Activated CD8-positive, alpha-beta memory T cell treated with anti-CD3 and anti-CD28 coated beads, Interleukin-2, amount 50 U/mL, for 1 hour (primary cell): ENCODE results near the gene NANS.
"Not testable (repeated sequence)": the region's sequence is repeated elsewhere in the genome, so short reads cannot be mapped to it uniquely, and the experiment has no call there.

Source experiments
- DNase-seq: peaks from one replicate; pipeline ENCODE4 v3.0.0-alpha.2; 2020; ENCODE audit errors: extremely low read depth

The NANS gene

DNA sequence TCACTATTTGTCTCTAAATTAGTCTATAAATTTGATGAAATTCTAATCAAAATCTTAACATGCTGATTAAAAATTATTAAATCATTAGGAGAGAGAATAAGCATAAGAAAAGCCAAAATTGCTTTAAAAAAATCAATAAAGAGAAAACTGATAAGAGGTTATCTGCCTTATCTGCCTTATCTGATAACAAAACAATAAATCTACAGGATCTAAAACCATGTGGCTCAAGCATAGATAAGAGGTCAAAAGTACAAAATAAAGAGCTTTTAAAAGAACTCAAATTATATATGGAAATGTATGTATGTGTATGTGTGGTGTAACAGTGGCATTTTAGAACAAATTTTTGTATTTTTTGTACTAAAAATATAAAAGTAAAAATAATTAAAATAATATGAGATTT lies 43.9 kb downstream of the NANS start:
- DNase-seq = no peak

DNA sequence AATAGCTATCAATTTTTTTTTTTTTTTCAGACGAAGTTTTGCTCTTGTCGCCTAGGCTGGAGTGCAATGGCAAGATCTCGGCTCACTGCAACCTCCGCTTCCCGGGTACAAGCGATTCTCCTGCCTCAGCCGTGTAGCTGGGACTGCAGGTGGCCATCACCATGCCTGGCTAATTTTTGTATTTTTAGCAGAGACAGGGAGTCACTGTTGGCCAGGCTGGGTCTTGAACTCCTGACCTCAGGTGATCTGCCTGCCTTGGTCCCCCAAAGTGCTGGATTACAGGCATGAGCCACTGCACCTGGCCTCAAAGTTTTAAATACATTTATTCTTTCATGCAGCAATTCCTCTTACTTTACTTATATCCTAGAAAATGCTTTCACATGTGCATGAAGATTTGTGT lies 44.9 kb downstream of the NANS start:
- DNase-seq = no peak

DNA sequence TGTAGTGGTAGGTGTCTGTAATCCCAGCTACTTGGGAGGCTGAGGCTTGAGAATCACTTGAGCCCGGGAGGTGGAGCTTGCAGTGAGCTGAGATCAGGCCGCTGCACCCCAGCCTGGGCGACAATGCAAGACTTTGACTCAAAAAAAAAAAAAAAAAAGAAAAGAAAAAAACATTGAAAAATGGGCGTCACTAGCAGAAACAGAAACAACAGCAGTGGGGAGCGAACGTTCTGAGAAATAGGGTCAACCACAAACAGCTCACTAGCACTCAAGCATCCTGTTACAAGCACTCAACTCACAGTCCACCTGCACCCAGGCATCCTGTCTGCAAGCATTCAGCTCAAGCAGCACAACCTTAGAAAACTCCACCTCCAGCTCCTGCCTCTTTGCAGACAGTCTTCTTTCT lies 45.3 kb downstream of the NANS start:
- peak; percentile 76 for DNase-seq

DNA sequence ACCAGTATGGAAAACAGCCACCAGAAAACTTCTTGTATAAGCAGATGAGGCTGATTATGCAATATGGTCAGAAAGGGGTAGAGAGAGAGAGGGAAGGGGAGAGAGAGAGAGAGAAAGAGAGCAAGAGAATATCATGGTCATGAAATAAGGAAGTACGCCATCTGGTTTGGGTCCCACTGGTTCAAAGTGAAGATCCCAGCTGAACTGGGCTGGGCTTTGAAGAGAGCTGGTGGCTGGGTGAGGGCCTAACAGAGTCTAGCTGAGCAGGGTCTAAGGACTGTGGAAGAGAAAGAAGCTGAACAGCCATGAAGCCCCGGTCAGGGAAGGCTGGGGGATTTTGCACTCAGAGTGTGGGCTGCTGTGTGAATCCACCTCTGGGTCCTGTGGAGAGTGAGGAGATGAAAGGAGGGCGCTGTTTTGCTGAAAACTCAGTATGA lies 47.9 kb downstream of the NANS start:
- DNase-seq = no peak

DNA sequence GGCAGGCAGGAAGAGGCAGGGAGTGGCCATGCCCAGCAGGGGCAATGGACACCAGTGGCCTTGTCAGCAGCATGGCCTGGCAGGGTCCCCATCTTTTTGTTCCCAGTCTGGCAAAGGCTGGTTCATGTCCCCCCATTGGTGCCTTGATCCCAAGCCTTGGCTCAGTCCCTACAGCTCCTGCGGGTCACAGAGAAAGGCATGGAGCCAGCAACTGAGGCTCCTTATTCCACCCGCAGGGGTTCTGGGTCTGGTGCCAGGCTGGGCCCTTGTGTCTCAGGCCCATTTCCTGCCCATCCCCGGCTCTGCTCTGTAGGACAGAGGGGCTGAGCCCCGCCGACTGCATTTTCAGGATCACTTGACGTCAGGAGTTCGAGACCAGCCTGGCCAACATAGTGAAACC lies 48.5 kb downstream of the NANS start:
- no peak for DNase-seq

DNA sequence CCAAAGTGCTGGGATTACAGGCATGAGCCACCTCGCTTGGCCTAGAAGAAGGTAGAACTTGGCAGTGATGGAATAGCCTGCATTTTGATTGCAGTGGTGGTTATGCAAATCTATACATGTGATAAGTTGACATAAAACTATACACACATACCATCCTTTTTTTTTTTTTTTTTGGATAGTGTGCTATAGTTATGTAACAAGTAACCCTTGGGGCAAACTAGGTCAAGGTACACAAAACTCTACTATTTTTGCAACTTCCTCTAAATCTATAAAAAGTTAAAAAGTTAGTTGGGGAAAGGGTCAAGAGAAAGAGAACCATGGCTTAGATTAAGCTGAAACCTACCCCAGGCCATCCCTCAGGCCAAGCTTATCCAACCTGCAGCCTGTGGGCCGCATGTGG lies 51.4 kb downstream of the NANS start:
- DNase-seq = no peak

DNA sequence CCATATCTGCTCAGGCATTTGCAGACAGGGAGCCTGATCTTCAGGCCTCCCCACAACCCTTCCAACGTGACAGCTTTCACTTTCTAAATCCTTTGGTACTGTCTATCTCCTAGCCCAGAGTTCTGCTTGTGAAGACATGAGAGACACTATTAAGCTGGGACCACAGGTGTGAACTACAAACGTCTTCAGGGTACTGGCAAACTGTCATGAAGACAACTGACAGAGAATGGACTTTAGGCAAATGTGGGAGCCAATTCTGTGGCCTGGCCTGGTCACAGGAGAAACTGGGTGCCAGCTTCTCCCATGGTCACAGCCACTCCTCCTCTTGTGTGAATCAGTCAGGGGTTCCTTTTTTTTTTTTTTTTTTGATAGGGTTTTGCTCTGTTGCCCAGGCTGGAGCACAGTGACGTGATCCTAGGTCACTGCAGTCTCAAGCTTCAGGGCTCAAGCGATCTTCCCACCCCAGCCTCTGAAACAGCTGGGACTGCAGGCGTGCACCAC lies 52.0 kb downstream of the NANS start:
- DNase-seq = no peak

DNA sequence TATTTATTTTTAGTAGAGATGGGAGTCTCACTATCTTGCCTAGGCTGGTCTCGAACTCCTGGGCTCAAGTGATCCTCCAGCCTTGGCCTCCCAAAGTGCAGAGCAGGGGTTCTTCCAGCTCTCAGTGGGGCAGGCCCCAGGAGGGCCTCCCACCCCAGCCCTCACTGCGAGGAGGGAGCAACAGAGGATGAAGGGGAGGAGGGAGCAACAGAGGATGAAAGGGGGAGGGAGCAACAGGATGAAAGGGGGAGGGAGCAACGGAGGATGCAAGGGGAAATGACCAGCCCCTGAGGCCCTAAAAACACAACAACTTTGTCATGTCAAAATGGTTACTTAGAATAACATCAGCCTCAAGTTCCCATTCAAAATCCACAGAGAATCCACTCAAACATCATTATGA lies 52.5 kb downstream of the NANS start:
- no peak for DNase-seq

DNA sequence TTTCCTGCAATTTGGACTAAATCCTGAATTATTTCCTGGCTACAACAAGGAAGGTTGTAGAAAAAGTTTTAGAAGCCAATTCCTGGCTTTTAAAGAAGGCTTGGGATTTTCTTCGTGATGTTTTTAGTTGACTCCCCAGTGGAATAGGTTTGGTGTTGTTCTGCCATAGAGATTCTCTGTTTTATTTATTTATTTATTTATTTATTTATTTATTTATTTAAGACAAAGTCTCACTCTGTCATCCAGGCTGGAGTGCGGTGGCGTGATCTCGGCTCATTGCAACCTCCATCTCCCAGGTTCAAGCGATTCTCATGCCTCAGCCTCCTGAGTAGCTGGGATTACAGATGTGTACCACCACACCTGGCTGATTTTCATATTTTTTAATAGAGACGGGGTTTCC lies 60.6 kb downstream of the NANS start:
- DNase-seq = not testable (repeated sequence)

DNA sequence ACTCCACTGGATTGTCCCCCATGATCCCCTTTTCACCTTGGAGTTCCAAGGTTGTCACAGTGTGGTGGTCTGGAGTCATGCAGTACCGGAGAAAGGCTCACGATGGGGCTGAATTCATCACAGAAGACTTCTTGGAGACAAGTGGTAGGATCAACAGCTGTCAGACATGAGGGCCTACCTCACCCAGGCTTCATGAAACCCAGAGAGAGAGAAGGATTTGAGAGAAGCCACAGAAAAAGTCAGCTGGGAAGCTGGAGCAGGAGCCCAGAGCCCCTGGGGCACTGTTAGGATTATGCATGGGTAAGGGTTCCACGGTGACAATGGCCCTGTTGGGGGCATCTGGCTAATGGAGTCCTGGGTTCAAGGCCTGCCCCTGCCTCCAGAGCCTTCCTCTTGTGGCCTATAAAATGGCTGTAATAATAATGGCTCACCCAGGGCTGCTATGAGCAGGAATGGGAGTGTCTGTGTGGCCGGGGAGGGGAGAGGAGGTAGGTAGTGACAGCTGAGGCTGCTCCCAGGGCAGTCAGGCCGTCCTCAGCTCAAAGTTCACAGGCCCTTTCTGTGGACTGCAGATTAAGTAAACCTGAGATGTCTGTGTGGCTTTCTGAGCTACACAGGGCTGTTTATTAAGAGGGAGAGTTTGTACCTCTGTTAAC lies 61.6 kb downstream of the NANS start:
- peak; percentile 25 for DNase-seq

DNA sequence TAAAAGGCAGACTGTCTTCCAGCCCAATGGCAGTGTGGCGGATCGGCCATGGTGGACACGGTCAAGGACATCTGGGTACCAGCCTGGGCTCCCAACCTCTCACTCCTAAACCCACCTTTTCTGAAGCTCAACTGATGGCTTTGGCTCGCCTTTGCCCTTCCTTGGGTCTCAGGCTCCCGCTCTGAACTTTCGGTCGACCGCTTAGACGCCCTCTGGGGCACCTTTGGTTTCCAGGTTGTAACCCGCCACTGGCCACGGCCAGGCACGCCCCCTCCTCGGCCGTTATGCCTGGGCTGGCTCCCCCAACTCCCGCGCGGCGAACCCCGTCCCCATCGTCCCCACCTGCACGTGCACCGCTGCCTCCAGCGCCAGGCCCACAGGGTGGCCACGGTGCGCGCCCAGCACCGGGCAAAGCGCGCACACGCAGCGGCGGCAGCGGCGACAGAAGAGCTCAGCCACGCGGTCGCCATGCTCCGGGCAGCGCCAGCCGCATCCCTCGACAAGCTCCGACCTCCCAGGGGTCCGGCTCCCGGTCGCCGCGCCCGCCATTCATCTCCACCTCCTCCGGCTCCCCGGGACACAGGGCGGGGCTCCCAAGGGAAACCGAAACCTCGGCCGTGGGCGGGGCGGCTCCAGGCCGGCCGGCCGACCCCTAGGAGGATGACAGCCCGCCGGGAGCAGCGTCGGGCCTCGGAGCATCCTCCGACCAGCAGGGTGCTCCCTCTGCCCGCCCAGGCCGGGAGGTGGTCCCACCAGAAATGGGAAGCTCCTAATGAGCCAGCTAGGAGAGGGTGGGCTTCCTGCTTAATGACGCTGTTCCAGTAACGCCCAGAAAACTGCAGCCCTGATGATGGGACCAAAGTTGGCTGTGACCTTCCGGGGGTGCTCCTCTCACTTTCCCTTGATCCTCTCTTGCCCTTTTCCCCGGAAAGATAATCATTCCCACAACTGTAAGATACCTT lies 62.4 kb downstream of the NANS start, which contains the start of gene TRIM14:
Gene TRIM14 (minus strand): TSS at position 583 of the 962 bp plus-strand sequence. CDS start 34 bp downstream, at position 549.
- no peak for DNase-seq

DNA sequence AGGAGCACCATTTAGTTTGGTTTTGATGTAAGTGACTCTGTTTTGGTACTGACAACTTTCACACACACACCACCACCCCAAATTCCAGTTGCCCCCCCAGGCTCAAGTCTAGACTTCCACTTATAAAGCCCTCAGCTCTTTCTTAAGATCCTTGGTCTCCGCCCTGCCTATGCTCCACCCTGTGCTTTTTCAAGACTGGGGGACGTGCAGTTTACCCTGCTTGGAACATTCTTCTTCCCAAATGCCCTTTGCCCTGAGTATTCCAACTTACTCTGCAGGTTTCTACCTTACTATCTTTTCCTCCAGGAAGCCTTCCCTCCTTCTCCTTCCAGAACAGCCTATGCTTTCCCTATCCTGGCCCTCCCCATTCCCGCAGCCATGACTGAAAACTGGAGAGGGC lies 63.9 kb downstream of the NANS start:
- no peak for DNase-seq

DNA sequence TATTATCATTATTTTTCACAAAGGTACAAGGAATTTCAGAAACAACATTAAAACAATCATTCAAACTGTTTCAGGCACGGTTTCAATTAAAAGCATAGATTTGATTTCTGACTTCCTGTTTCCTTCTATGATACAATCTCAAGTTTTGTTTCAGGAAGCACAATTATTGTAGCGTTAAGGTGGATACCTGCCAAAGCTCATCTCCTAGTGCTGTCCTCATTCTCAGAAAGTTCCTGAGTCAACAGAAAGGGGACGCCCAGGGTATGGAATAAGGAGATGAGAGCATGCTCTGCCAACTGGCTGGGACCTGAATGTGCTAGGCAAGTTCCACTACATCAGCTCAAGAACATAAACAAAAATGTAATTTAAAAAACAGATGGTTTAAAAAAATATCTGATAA lies 64.5 kb downstream of the NANS start:
- DNase-seq = no peak

DNA sequence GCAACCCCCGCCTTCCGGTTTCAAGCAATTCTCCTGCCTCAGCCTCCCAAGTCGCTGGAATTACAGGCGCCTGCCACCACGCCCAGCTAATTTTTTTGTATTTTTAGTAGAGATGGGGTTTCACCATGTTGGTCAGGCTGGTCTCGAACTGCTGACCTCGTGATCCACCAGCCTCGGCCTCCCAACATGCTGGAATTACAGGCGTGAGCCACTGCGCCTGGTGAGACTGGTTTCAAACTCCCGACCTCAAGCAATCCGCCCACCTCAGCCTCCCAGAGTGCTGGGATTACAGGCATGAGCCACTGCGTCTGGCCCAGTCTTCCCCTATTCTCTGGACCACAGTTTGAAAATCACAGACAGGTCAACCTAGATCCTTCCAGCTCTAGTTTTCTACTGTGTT lies 67.6 kb downstream of the NANS start:
- DNase-seq = not testable (repeated sequence)

DNA sequence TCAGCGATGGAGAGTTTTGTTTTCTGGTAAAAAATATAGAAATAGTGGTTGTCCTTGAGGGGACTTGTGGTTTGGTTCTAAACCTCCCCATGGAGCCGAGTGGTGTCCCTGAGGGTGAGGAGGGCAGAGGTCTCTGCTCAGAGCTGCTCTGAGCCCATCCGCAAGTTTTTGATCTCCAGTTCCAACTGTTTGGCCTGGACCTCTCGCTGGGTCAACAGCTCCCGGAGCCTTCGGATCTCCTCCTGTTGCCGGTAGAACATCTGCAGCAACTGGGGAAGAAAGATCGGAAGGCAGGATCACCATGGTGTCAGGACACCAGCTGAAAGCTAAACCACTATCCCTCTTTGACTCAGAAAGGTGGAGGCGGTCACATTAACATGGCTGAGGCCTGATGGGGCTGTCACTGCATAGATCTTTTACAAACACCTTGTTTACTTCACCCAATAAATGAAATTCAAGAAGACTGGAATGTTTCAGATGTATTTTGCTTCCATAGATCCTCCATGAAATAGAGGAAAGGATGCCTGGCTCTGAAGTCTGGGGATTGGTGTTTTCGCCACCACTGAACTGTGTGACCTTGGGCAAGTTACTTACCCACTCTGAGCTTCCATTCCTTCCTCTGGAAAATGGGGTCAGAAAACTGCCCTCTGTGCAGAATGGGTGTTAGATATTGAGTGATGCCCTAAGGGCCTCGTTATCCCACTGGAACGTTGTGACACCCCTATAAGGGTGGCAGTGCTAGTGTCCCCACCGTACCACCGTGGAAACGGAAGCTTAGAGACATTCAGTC lies 68.3 kb downstream of the NANS start:
- DNase-seq = no peak

DNA sequence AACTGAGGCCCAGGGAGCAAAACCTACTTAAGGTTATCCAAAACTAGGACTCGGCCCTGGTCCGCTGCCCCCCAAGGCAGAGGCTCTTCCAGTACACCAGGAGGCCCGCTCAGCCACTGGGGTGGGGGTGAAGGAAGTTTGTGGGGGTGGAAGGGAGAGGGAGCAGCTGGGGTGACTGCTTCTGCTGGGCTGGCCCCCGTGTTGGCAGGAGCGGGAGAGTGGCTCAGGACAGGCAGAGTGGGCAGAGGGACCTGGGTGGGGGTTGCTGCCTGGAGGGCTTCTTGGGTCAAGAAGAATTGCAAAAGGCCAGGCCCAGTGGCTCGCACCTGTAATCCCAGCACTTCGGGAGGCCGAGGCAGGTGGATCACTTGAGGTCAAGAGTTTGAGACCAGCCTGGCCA lies 70.7 kb downstream of the NANS start:
- no peak for DNase-seq

DNA sequence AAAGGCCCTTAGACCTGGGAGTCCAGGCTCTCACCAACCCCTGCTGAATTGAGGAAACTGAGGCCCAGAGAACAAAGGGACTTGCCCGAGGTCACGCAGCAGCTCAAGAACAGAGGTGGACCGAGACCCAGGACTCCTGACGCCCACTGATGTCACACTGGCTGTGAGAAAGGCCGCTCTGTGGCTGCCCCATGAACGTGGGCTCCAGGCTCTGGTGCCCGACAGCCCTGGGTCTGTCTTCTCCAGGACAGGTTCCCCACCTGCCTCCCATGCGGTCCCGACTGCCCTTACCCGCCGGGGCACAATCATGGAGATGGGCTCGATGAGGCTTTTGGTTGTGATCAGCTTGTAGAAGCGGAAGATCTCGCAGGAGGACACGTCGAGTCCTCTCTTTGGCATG lies 71.8 kb downstream of the NANS start:
- no peak for DNase-seq

DNA sequence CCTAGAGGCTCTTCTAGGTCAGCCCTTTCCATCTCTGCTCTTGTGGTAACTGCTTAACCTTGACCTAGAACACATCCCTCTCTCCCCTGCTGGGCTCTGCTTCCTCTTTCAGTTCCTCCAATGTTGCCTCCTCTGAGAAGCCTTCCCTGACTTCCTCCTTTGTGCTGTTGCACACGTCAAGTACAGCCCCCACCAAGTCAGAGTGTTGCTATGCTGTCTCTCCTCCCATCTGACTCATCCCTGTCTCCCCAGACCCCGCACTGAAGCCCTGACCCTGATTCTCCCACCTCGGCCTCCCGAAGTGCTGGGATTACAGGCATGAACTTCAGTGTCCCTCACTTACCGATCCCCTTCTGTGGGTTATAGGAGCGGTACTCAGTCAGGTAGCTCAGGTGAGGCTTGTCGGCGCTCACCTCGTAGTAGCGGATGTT lies 72.9 kb downstream of the NANS start:
- no peak for DNase-seq

DNA sequence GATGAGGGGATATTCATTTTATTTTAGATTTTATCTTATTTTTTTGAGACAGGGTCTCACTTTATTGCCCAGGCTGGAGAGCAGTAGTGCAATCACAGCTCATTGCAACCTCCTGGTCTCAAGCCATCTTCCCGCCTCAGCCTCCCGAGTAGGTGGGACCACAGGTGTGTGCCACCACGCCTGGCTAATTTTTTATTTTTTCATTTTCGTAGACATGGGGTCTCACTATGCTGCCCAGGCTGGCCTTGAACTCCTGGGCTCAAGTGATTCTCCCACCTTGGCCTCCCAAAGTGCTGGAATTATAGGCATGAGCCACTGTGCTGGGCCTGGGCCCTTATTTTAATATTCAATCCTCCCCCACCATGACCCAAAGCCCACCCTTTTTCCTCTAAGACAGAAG lies 73.5 kb downstream of the NANS start:
- not testable (repeated sequence) for DNase-seq

DNA sequence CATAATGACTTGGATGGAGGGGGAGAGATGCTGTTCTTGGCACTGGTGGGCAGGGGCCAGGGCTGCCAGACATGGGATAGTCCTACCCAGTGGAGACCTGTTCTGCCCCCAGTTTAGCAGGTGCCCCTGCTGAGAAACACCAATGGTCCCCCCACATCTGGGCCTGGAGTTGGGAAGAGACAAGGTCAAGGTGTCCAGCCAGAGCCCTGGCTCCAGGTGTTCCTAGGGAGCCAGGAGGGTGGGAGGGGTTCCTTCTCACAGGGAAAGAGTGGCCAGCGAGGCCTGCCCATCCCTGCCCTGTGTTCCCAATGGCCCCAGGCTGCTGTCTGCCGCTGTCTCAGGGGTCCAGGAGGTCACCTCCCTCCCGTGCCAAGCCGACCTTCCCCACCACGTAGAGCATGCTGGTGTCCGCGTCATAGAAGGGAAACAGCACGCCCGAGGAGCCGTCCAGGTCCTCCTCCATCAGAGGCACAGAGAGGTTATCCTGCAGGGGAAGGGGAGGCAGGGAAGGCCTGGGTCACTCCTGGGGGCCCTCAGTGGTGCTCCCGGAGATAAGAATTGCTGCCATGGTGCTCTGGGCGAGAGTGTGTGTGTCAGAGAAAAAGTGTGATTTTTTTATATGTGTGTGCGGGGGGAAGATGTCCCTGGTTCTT lies 74.2 kb downstream of the NANS start:
- no peak for DNase-seq

DNA sequence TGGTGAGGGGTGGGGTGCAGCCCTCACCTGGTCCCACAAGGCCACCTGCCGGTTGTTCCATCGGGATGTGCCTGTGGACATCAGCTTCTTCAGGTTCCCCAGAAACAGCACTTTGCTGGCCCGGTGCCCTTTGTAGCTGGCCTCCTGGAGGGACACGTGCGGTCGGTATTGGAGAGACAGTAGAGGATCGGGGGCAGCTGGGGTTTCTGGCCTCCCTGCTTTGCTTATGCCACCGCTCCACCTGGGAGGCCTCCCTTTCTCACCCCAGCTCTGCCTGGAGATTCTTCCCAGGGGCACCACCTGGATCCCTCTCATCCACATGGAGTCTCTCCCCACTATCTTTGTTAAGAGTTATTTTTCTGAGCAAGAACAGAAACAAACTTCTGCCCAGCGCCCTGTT lies 75.6 kb downstream of the NANS start:
- no peak for DNase-seq
